Activated naive CD8-positive, alpha-beta T cell treated with anti-CD3 and anti-CD28 coated beads, Interleukin-2, amount 50 U/mL, for 24 hours (primary cell): ENCODE results near the gene PFDN1.

ENCODE experiments used
- ATAC-seq: fragments of 150-1000 bp; cut with Tn5 transposase; one replicate; pipeline ENCODE4 v1.10.0; 2021
- DNase-seq: peaks from one replicate; pipeline ENCODE4 v3.0.0; 2021
- H3K27ac Mint-ChIP-seq: one replicate; pipeline ENCODE4 v1.8.0; 2021; ENCODE audit warnings: mild to moderate bottlenecking, mixed read lengths
- H3K27me3 Mint-ChIP-seq: one replicate; pipeline ENCODE4 v1.8.0; 2021; ENCODE audit warnings: mixed read lengths
- H3K36me3 Mint-ChIP-seq: one replicate; pipeline ENCODE4 v1.8.0; 2021; ENCODE audit warnings: low read depth, mixed read lengths
- H3K4me1 Mint-ChIP-seq: one replicate; pipeline ENCODE4 v1.8.0; 2021; ENCODE audit warnings: mixed read lengths
- H3K4me3 Mint-ChIP-seq: one replicate; pipeline ENCODE4 v1.8.0; 2021; ENCODE audit warnings: mild to moderate bottlenecking, moderate library complexity, mixed read lengths
- H3K9me3 Mint-ChIP-seq: one replicate; pipeline ENCODE4 v1.8.0; 2021; ENCODE audit warnings: mixed read lengths

The PFDN1 gene

GRCh38 chr5:140196115-140196814 is 106.6 kb downstream of the PFDN1 start:
- H3K4me1 Mint-ChIP-seq: no peaks in the 10 kb centered on the region
- no peak for DNase-seq
- H3K9me3 Mint-ChIP-seq: no peaks in the 10 kb centered on the region

More at GRCh38 chr5:140196115-140196814, 106.6 kb downstream of the PFDN1 start:
- Mint-ChIP-seq H3K4me3 (no peak overlapping the region), H3K36me3 (no peaks in the 10 kb centered on the region), H3K27ac (no peak overlapping the region), H3K27me3 (no peaks in the 10 kb centered on the region)
- no peak for ATAC-seq
